ENCODE measurements around the gene UBD. TPM values are rescaled to one million over a fixed set of nuclear protein-coding genes. Genes with fewer than 3 reads are reported as not detected.

The UBD gene
- total RNA-seq, 6 experiments from 2014 or later: 2.2 to 189 (median 37.1) TPM

GRCh38 chr6:29547573-29547972 lies 12.0 kb downstream of the UBD start:
- H3K4me3 ChIP-seq: no peak overlapping the region
- no peaks in the 10 kb centered on the region for H3K36me3 ChIP-seq
- H3K4me1 ChIP-seq: no peaks in the 10 kb centered on the region
- H3K9me3 ChIP-seq: no peaks in the 10 kb centered on the region
- no peak overlapping the region for H3K27ac ChIP-seq
- DNase-seq (no peak), ATAC-seq (no peak)
- H3K27me3 ChIP-seq: no peaks in the 10 kb centered on the region
- TF ChIP-seq CTCF (IDR thresholded peaks at IDR 0.05) (no peak), POLR2A (IDR thresholded peaks at IDR 0.05) (no peak)
- intact Hi-C loops (cut with DNase I): no loop called here
- WGBS (ENCODE audit: insufficient coverage, low coverage, low lambda C conversion rate, missing lambda C conversion rate): 7% methylated on average over 2 of the region's 3 CpGs

GRCh38 chr6:29537714-29538403 lies 21.7 kb downstream of the UBD start:
- TF ChIP-seq CTCF (IDR thresholded peaks at IDR 0.05): no peak
- no peak for TF ChIP-seq POLR2A (IDR thresholded peaks at IDR 0.05)
- Histone ChIP-seq H3K4me3 (no peak overlapping the region), H3K4me1 (no peaks in the 10 kb centered on the region), H3K9me3 (no peaks in the 10 kb centered on the region), H3K36me3 (no peaks in the 10 kb centered on the region), H3K27ac (no peak overlapping the region), H3K27me3 (no peaks in the 10 kb centered on the region)
- peak in 3 of 4 donors; percentile 27 to 73 (median 65) for ATAC-seq
- 83% methylated on average over 2 of the region's 4 CpGs for WGBS (ENCODE audit: insufficient coverage, low coverage, low lambda C conversion rate, missing lambda C conversion rate)
- intact Hi-C loops (cut with DNase I): no loop called here
- DNase-seq: no peak

- DNase-seq (no peak), ATAC-seq (no peak)
- TF ChIP-seq POLR2A (IDR thresholded peaks at IDR 0.05) (no peak), CTCF (IDR thresholded peaks at IDR 0.05) (no peak)
- intact Hi-C loops (cut with DNase I): no loop called here
- Histone ChIP-seq H3K9me3 (no peaks in the 10 kb centered on the region), H3K4me1 (no peaks in the 10 kb centered on the region), H3K4me3 (no peak overlapping the region), H3K27ac (no peak overlapping the region), H3K36me3 (no peaks in the 10 kb centered on the region), H3K27me3 (no peaks in the 10 kb centered on the region)
- WGBS (ENCODE audit: insufficient coverage, low coverage, low lambda C conversion rate, missing lambda C conversion rate): 38% methylated on average over 1 of the region's 2 CpGs
Measured at GRCh38 chr6:29532320-29532951, 27.1 kb downstream of the UBD start.

GRCh38 chr6:29531668-29532067 lies 27.9 kb downstream of the UBD start:
- Histone ChIP-seq H3K4me1 (no peaks in the 10 kb centered on the region), H3K36me3 (no peaks in the 10 kb centered on the region), H3K9me3 (no peaks in the 10 kb centered on the region), H3K27ac (no peak overlapping the region), H3K4me3 (no peak overlapping the region), H3K27me3 (no peaks in the 10 kb centered on the region)
- ATAC-seq: no peak
- no peak for DNase-seq
- TF ChIP-seq CTCF (IDR thresholded peaks at IDR 0.05) (no peak), POLR2A (IDR thresholded peaks at IDR 0.05) (no peak)
- intact Hi-C loops (cut with DNase I): no loop called here
- WGBS (ENCODE audit: insufficient coverage, low coverage, low lambda C conversion rate, missing lambda C conversion rate): no CpG with 5 or more reads among the region's 3 CpGs
